Upper lobe of left lung (tissue), 6 donors: ENCODE data around the gene TP73. TPM values are rescaled to one million over a fixed set of nuclear protein-coding genes. Genes with fewer than 3 reads are reported as not detected.

Experiments used
- ATAC-seq, 2 donors: fragments of 200-7000 bp; cut with Tn5 transposase; one replicate each; pipeline ENCODE4 v1.9.1; 2022; ENCODE audit warnings: mild to moderate bottlenecking in 2 of 2, moderate library complexity in 2 of 2; ENCODE audit not compliant: low FRiP score in 2 of 2
- DNase-seq, 2 donors: peaks; one replicate each; pipeline ENCODE4 v3.0.0-alpha.2; 2019 to 2020
- H3K27ac ChIP-seq, 4 donors: fragments of 200-600 bp; sonication (generic); one replicate each; pipeline ENCODE4 v1.5.1; 2016 to 2019
- H3K27me3 ChIP-seq, 4 donors: fragments of 200-600 bp; sonication (generic); one replicate each; pipeline ENCODE4 v1.5.1; 2017 to 2019
- H3K36me3 ChIP-seq, 4 donors: fragments of 200-600 bp; sonication (generic); one replicate each; pipeline ENCODE4 v1.5.1; 2016 to 2019
- H3K4me1 ChIP-seq, 4 donors: fragments of 200-600 bp; sonication (generic); one replicate each; pipeline ENCODE4 v1.5.1; 2018 to 2019
- H3K4me3 ChIP-seq, 4 donors: fragments of 200-600 bp; sonication (generic); one replicate each; pipeline ENCODE4 v1.5.1; 2017 to 2019; ENCODE audit warnings: mild to moderate bottlenecking in 2 of 4, moderate library complexity in 1 of 4
- H3K9me3 ChIP-seq, 4 donors: fragments of 200-600 bp; sonication (generic); one replicate each; pipeline ENCODE4 v1.5.1; 2018 to 2019
- EP300 ChIP-seq, 4 donors: sonication (generic); formaldehyde crosslinking; IDR thresholded peaks; one replicate each; pipeline ENCODE4 v1.5.1; 2017; ENCODE audit warnings: antibody characterized with exemption in 4 of 4, control low read depth in 2 of 4
- POLR2A ChIP-seq, 4 donors: fragments of 450-650 bp; IDR thresholded peaks; one replicate each; pipeline ENCODE4 v1.5.1; 2016 to 2017; ENCODE audit warnings: antibody characterized with exemption in 4 of 4, mild to moderate bottlenecking in 2 of 4
- POLR2AphosphoS5 ChIP-seq, 2 donors: sonication (generic); formaldehyde crosslinking; IDR thresholded peaks; one replicate each; pipeline ENCODE4 v1.5.1; 2017; ENCODE audit warnings: antibody characterized with exemption in 2 of 2
- WGBS, 2 donors: methylation state at CpG; one replicate each; pipeline ENCODE4 v1.1.5; 2017 to 2018; 5-methylcytosine and 5-hydroxymethylcytosine counted together
- total RNA-seq, 6 donors: library from RNA; depleted of rRNA in 4 of 6; stranded (reverse); fragments of >200 nt in 4 of 6; gene quantifications; one replicate each; pipeline versions ENCODE4 v1.1.0 to v1.2.1, GENCODE V29; 2016 to 2021
- TF ChIP-seq, protein P1 (sequence below), 6 experiments: fragments of 450-650 bp in 4 of 6; fragments of 200-600 bp in 2 of 6; sonication (generic) in 2 of 6; IDR thresholded peaks; one replicate each; pipeline ENCODE4 v1.5.1; 2016 to 2019; ENCODE audit warnings: antibody characterized with exemption in 6 of 6
- donor health status: DM: no; HTN: no; CAD: no; lungs with moderate emphysema.
- donor health status: DM: no; HTN: yes; CAD: no; lungs with severe emphysema.

TP73 gene
- total RNA-seq, 6 donors from 2014 or later = 0.77 to 9.8 (median 4.1) TPM

DNA sequence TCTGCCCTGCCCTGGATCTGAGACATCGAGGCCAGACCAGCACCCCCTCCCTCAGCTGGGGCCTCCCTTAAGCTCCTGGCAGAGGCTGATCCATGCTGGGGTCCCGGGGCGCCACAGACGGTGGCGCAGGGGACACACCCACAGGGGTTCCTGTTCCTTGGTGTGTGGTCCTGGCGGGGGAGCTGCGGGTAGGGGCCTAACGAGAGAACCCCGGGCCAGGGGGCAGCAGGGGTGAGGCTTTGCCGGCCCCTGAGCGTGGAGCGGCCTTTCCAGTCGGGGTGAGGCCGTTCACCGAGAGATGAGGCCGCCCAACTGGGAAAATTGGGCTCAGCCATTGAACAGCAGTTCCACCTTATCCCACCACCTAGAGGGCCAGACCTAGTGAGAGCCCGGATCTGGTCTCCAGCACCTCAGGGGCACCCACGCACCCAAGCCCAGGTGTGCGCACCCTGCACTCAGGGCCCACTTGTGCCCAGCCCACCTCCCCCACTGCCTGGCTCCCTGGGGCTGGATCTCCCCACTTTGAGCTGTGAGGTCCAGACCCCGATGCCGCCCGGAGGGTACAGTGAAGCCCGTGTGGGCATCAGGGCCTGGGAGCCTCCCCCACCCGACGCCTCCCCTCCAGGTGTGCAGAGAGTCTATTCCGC is 54.5 kb downstream of the TP73 start:
- H3K4me1 ChIP-seq = no peaks in the 10 kb centered on the region
- TF ChIP-seq, protein P1, sequence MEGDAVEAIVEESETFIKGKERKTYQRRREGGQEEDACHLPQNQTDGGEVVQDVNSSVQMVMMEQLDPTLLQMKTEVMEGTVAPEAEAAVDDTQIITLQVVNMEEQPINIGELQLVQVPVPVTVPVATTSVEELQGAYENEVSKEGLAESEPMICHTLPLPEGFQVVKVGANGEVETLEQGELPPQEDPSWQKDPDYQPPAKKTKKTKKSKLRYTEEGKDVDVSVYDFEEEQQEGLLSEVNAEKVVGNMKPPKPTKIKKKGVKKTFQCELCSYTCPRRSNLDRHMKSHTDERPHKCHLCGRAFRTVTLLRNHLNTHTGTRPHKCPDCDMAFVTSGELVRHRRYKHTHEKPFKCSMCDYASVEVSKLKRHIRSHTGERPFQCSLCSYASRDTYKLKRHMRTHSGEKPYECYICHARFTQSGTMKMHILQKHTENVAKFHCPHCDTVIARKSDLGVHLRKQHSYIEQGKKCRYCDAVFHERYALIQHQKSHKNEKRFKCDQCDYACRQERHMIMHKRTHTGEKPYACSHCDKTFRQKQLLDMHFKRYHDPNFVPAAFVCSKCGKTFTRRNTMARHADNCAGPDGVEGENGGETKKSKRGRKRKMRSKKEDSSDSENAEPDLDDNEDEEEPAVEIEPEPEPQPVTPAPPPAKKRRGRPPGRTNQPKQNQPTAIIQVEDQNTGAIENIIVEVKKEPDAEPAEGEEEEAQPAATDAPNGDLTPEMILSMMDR (IDR thresholded peaks at IDR 0.05) = no peak
- TF ChIP-seq EP300 (IDR thresholded peaks at IDR 0.05) = no peak
- no peak for TF ChIP-seq POLR2AphosphoS5 (IDR thresholded peaks at IDR 0.05)
- no peak for TF ChIP-seq POLR2A (IDR thresholded peaks at IDR 0.05)
- H3K9me3 ChIP-seq = no peaks in the 10 kb centered on the region
- ATAC-seq = no peak
- peaks cover 0 to 3% (median 0%) of the 10 kb centered on the region in 4 donors for H3K27me3 ChIP-seq
- no peak overlapping the region for H3K4me3 ChIP-seq
- 83% methylated on average over 25 of the region's 26 CpGs; no CpG with 5 or more reads in 1 of the 2 donors for WGBS, 2 donors
- H3K36me3 ChIP-seq = no peaks in the 10 kb centered on the region
- DNase-seq = peak in 1 of 2 donors; percentile 60
- H3K27ac ChIP-seq = no peak overlapping the region

DNA sequence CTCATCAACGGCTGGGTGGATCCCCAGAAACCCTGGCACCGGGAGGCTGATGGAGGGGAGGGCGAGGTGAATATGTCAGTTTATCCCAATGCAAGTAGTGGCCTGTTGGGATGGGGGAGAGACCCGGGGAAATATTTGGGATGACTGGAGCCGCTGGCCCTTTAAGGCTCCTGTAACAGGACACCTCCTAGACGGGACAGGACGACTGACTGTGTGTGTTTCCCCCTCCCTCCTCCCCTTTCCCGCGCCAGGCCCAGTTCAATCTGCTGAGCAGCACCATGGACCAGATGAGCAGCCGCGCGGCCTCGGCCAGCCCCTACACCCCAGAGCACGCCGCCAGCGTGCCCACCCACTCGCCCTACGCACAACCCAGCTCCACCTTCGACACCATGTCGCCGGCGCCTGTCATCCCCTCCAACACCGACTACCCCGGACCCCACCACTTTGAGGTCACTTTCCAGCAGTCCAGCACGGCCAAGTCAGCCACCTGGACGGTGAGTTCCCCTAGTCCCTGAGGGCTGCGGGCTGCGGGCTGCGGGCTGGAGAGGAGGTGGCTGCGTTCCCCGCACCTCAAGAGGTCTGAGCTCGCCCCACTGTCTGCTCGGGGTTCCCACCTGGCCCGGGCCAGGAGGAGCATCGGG is 55.1 kb downstream of the TP73 start:
- ATAC-seq (no peak), DNase-seq (peak in 1 of 2 donors; percentile 69)
- WGBS, 2 donors = 29 to 36% methylated on average over 11 to 35 of the region's 35 CpGs
- no peaks in the 10 kb centered on the region for H3K9me3 ChIP-seq
- no peaks in the 10 kb centered on the region for H3K36me3 ChIP-seq
- H3K27ac ChIP-seq = no peak overlapping the region
- peaks cover 0 to 3% (median 0%) of the 10 kb centered on the region in 4 donors for H3K27me3 ChIP-seq
- TF ChIP-seq EP300 (IDR thresholded peaks at IDR 0.05) (no peak), POLR2A (IDR thresholded peaks at IDR 0.05) (no peak), POLR2AphosphoS5 (IDR thresholded peaks at IDR 0.05) (no peak)
- TF ChIP-seq, protein P1 (IDR thresholded peaks at IDR 0.05) = no peak
- H3K4me1 ChIP-seq = no peaks in the 10 kb centered on the region
- no peak overlapping the region for H3K4me3 ChIP-seq

DNA sequence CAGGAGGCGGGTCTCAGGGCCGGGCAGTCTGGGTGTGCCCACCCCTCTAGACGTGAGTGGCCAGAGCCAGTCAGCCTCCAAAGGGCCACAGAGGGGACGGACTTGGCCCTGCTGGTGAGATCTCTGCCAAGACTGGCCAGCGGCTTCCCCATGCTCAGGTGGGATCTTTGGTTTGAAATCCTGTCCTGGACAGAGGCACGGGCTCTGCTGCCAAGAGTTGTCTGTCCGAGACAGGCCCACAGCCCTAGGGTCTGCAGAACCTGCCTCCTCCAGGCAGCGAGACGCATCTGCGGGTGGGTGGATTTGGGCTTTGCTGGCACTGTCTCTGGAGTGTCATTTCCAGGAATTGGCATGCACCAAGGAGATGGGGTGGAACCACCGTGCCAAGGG is 55.6 kb downstream of the TP73 start:
- WGBS, 2 donors = 73 to 100% methylated on average over 2 to 5 of the region's 11 CpGs
- Histone ChIP-seq H3K4me1 (no peaks in the 10 kb centered on the region), H3K9me3 (no peaks in the 10 kb centered on the region), H3K4me3 (no peak overlapping the region), H3K36me3 (no peaks in the 10 kb centered on the region), H3K27ac (no peak overlapping the region), H3K27me3 (peaks cover 0 to 3% (median 0%) of the 10 kb centered on the region in 4 donors)
- no peak for DNase-seq
- ATAC-seq = no peak
- TF ChIP-seq EP300 (IDR thresholded peaks at IDR 0.05) = no peak
- no peak for TF ChIP-seq POLR2A (IDR thresholded peaks at IDR 0.05)
- TF ChIP-seq, protein P1 (IDR thresholded peaks at IDR 0.05) = no peak
- TF ChIP-seq POLR2AphosphoS5 (IDR thresholded peaks at IDR 0.05) = no peak

GRCh38 chr1:3708791-3709190 is 56.5 kb downstream of the TP73 start:
- 30 to 35% methylated on average over 2 to 14 of the region's 19 CpGs for WGBS, 2 donors
- no peak overlapping the region for H3K27ac ChIP-seq
- H3K4me1 ChIP-seq = no peaks in the 10 kb centered on the region
- no peak for ATAC-seq
- H3K36me3 ChIP-seq = no peaks in the 10 kb centered on the region
- DNase-seq = peak in 1 of 2 donors; percentile 63
- H3K9me3 ChIP-seq = no peaks in the 10 kb centered on the region
- no peak overlapping the region for H3K4me3 ChIP-seq
- TF ChIP-seq POLR2A (IDR thresholded peaks at IDR 0.05) = no peak
- TF ChIP-seq EP300 (IDR thresholded peaks at IDR 0.05) = no peak
- TF ChIP-seq POLR2AphosphoS5 (IDR thresholded peaks at IDR 0.05) = no peak
- TF ChIP-seq, protein P1 (IDR thresholded peaks at IDR 0.05) = no peak
- H3K27me3 ChIP-seq = peaks cover 0 to 3% (median 0%) of the 10 kb centered on the region in 4 donors
